HG03575 (cell line): Measurements from ENCODE around the gene SYT15.
"Not testable (repeated sequence)": the region's sequence is repeated elsewhere in the genome, so short reads cannot be mapped to it uniquely, and the experiment has no call there.

ENCODE experiments used
- ATAC-seq: cut with Tn5 transposase; IDR thresholded peaks from one replicate; pipeline ENCODE4 v1.9.1; 2021; ENCODE audit not compliant: unreplicated experiment, insufficient number of reproducible peaks, low FRiP score; ENCODE audit errors: extremely low read depth

Gene SYT15

GRCh38 chr10:46554166-46554781 lies 24.7 kb upstream of the SYT15 start:
- ATAC-seq, result no peak

GRCh38 chr10:46555366-46555712 lies 23.6 kb upstream of the SYT15 start:
- no peak for ATAC-seq

DNA sequence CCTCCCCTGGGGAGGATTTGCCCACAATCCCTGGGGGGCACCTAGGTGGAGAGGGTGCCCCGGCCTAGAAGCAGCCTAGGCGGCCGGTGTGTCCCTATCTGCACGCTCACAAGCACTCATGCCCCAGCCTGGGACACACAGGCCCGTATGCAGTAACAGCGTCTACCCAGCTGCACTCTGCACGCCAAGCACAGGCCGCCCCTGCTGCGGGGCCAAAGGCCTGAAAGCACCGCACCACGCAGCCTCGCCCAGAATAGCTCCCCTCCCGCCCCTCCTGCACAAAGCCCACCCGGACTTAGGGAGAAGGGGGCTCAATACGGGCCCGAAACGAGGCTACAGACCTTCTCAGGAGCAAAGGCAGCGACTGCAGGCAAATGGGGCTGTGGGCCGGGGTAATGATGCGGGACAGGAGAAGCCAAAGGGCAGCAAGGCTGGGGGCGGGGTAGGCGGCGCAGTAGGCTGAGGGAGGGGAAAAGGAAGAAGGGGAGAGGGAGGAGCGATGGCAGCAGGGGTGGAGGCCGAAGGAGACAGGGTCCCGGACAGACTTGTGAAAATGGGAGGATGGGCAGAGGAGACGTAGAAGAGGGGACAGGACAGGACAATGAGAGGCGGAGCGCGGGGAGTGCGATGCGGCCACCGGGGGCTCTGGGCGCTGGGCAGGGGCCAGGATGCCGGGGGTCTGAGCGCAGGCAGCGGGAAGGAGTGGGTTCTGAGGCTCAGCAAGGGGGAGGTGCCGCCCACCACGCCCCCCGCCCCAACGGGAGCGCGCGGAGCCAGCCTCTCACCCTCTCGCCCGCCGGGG lies 23.0 kb upstream of the SYT15 start:
- no peak for ATAC-seq

DNA sequence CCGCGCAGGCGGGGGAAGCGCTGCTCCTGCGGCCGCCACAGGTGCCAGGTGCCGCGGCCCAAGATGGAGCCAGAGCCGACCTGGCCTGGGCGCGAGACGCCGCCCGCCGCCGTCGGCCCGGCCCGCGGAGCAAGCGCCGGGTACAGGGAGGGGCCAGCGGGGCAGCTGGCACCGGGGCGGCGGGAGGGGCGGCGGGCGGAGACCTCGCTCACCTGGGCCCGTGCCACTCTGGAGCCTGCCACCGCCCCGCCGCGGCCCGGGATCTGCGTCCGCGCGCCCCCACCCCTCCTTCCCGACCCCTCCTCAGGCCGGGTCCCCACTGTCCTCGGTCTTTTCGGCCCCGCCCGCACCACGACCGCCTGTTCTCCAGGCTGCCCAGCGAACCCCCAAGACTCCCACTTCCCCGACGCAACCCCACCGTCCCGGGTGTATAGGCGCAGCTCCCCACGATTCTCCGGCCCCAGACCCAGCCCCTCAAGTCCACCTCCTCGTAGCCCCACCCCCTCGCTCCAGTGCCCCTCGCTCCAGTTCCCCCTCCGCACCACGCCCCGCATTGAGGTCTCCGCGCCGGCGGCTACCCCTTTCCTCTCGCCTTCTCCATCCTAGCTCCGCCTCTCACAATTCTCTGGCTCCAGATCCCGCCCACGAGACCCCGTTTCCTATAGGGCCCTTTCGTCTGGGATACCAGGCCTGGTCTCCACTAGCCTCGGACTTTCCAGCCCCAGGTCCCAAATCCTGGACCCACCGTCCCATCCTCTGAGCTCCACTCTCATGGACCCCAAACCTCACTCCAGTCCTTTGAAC lies 22.2 kb upstream of the SYT15 start, which contains the start of gene GPRIN2:
TSS of gene GPRIN2 (minus strand) at position 144 of the 804 bp plus-strand sequence. CDS start 5,922 bp downstream, outside the sequence.
- ATAC-seq, result no peak

DNA sequence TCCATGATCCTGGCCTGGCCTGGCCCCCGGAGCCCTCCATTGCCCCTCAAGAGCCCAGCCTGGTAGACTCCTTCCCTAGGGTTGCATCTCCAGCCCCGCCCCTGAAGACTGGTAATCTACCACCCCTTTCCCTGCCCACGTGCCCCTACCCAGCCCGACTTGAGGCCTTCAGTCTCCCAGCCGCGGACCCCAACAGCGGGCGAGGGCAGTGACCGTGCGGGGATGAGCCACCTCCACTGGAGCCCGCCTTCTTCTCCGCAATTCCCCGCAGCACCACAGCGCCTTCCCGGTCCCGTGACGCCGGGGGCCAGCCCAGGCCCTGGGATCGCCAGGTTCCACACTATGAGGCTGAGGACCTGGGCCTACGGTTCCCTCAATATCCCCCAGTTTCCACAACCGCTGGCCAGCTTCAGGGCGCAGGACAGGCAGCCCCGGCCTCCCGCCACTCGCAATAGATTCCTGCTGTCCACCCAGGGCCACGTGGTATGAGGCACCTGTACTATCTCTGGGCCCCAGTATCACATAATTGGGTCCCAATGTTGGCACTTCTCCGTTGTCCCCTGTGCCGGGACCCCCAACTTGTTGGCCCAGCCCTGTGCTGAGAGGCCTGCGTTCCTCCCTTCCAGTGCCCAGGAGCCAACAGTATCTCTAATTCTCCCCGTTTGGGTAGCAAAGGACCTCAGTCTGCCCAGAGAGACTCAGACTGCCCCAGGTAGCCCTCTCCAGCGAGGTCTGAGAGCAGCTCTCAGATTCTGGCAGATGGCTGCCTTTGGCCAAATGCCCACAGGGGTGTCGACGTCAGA lies 21.4 kb upstream of the SYT15 start:
- no peak for ATAC-seq

DNA sequence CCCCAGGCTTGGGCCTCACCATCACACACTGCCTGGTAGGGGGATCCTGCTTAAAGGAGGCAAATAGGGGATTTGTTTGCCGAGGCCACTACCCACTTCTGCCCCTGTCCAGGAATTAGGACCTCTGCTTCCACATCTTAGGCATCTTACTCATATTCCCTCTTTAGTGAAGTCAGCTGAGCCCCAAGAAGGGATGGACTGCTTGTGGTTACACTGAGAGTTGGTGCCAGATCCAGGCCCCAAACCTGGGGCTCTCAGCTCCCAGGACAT lies 20.9 kb upstream of the SYT15 start:
- ATAC-seq, result no peak

- ATAC-seq, result no peak
These were observed 20.3 kb upstream of the SYT15 start for GRCh38 chr10:46558392-46559185.

GRCh38 chr10:46559231-46559671 lies 19.7 kb upstream of the SYT15 start:
- ATAC-seq, result no peak

DNA sequence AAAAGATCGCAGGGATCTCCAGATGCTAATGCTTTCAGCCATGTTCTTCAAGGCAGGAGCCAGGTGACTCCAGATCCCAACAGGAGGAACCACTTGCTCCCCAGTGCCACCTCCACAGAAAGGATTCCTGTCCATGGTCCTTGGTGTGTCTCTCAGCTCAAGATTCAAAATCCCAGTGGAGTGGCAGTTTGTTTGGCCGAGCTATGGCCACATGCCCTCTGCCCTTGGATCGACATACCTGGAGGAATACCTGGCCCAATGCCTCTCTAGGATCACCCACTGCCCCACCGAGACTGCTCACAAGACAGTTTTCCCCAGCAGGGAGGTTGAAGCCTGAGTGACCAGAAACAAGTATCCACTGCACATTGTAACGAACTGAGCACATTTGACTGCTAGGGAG lies 18.5 kb upstream of the SYT15 start:
- no peak for ATAC-seq

- ATAC-seq, result no peak
These were observed 18.0 kb upstream of the SYT15 start for GRCh38 chr10:46560952-46561351.

GRCh38 chr10:46565591-46566332 lies 13.2 kb upstream of the SYT15 start:
- ATAC-seq, result not testable (repeated sequence)

DNA sequence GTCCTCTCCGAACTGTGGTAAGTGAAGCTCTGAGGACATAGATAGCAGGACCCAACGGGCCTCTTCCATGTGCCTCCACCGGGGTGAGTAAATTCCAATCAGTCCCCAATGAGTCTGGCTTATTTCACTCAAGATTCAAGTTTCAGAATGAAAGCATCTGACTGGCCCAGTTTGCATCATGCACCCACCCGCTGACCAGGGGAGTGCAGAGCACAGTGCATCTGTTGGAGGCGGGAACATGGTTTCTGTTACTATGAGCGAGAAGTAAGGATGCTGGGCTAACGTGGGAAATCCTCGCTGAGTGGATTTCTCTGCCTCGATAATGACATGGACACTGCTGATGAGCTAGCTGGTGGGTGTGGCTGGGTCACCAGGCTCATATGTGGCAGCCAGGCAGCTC lies 11.8 kb upstream of the SYT15 start:
- not testable (repeated sequence) for ATAC-seq

- ATAC-seq, result not testable (repeated sequence)
These were observed 8.3 kb upstream of the SYT15 start for GRCh38 chr10:46570655-46571054.

DNA sequence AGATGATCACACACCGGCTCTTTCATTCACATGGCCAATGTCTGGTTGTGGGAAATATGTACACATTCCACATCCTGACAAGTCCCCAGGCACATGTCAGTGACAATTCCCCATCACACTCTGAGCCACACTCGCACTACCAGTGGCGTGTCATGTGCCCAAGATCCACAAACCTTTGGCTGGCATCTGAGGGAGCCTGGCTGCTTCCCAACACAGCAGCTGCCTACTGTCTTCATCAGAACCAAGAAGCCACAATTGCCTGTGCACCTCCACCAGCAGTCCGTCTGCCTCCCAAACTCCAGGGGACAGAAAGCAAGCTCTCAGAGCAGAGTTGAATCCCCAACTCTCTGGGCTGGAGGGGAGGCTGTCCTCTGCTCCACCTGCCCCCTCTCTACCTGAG lies 6.2 kb upstream of the SYT15 start:
- ATAC-seq, result not testable (repeated sequence)

GRCh38 chr10:46573314-46573713 lies 5.6 kb upstream of the SYT15 start:
- ATAC-seq, result not testable (repeated sequence)

DNA sequence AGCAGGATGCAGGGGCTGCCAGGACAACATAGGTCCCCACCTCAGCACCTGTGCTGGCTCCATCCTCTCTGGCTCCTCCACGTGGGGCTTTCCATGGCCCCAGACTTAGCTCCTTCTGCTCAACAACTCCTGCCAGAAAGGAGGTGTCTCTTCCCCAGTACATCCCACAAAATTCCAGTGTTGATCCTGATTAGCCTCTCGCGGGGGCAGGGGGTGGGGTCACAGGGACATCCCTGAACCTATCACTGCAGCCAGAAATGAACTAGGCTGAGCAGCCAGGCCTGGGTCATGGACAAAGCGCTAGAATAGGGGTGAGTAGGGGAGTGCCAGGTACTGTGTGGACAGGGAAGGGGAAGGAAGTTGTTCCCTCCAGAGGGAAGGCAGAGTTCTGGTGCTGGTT lies 5.0 kb upstream of the SYT15 start:
- not testable (repeated sequence) for ATAC-seq

- ATAC-seq, result not testable (repeated sequence)
These were observed 1.1 kb upstream of the SYT15 start for GRCh38 chr10:46577624-46578473.
